K562 (cell line): Measurements from ENCODE around the gene HOXB5. TPM values are rescaled to one million over a fixed set of nuclear protein-coding genes. Genes with fewer than 3 reads are reported as not detected.

Experiments
- BRF1 ChIP-seq: IDR thresholded peaks from 3 replicates; pipeline ENCODE4 v1.6.1; 2011; ENCODE audit warnings: borderline replicate concordance, mild to moderate bottlenecking; ENCODE audit not compliant: insufficient read length; ENCODE audit errors: extremely low read depth
- HDAC3 ChIP-seq: fragments of 450-650 bp; IDR thresholded peaks from 2 replicates; pipeline ENCODE4 v1.6.1; 2018; ENCODE audit warnings: borderline replicate concordance, mild to moderate bottlenecking, moderate library complexity; ENCODE audit not compliant: partially characterized antibody
- LEF1 ChIP-seq: fragments of 450-650 bp; IDR thresholded peaks from 2 replicates; pipeline ENCODE4 v1.6.1; 2016; ENCODE audit warnings: mild to moderate bottlenecking
- NFIX ChIP-seq: fragments of 250-450 bp; sonication (Bioruptor Pico); IDR thresholded peaks from 2 replicates; pipeline ENCODE4 v1.4.0; 2020; ENCODE audit warnings: low read depth, mild to moderate bottlenecking, moderate library complexity
- TCFL5 ChIP-seq: fragments of 250-450 bp; sonication (Bioruptor Pico); conservative IDR thresholded peaks from 2 replicates; pipeline ENCODE4 v1.6.1; 2021; ENCODE audit warnings: mild to moderate bottlenecking, moderate library complexity, matching md5 sums
- ZNF518B ChIP-seq: fragments of 250-450 bp; sonication (Bioruptor Pico); IDR thresholded peaks from 2 replicates; pipeline ENCODE4 v1.5.0; 2021; ENCODE audit warnings: mild to moderate bottlenecking, moderate library complexity
- ZNF561 ChIP-seq: fragments of 450-650 bp; formaldehyde crosslinking; conservative IDR thresholded peaks from 2 replicates; pipeline ENCODE4 v1.4.0; 2020; ENCODE audit warnings: mild to moderate bottlenecking, moderate library complexity
- ZNF586 ChIP-seq: fragments of 450-650 bp; formaldehyde crosslinking; conservative IDR thresholded peaks from 2 replicates; pipeline ENCODE4 v1.4.0; 2020; ENCODE audit warnings: mild to moderate bottlenecking, moderate library complexity
- polyA plus RNA-seq, 8 experiments: library from polyadenylated mRNA; depleted of rRNA in 4 of 8; stranded (reverse) in 5 of 8; unstranded in 3 of 8; fragments of >200 nt; fragmentation: Nextera tagmentation in 2 of 8; fragmentation: Illumina TruSeq in 1 of 8; extraction: Ambion mirVana in 2 of 8; extraction: Trizol in 1 of 8; gene quantifications; 2 replicates each; pipeline versions ENCODE4 v1.2.1 to v1.2.3, GENCODE V29; 2011 to 2014; ENCODE audit warnings: inconsistent platforms in 1 of 8, missing spikeins in 1 of 8
- total RNA-seq, 7 experiments: library from RNA; depleted of rRNA in 6 of 7; stranded (reverse); fragments of >200 nt in 6 of 7; fragmentation: Illumina TruSeq in 2 of 7; extraction: Trizol in 2 of 7; gene quantifications; 2 replicates each; pipeline versions ENCODE4 v1.2.1 to v1.2.3, GENCODE V29; 2011 to 2021; ENCODE audit warnings: low replicate concordance in 1 of 7
- TF ChIP-seq, protein P1 (sequence below): sonication (generic); formaldehyde crosslinking; IDR thresholded peaks from 2 replicates; pipeline ENCODE4 v1.8.0; 2022; ENCODE audit warnings: missing genetic modification reagents, mild to moderate bottlenecking, borderline replicate concordance
- TF ChIP-seq, protein P2 (sequence below): fragments of 450-650 bp; IDR thresholded peaks from 2 replicates; pipeline ENCODE4 v1.6.1; 2016; ENCODE audit warnings: mild to moderate bottlenecking, moderate library complexity

The HOXB5 gene
- total and polyA plus RNA-seq, 9 of the 15 experiments (the other 6 are each of a cell fraction or from before 2014, with no cell fraction given): 0.24 to 2.7 (median 0.65) TPM

DNA sequence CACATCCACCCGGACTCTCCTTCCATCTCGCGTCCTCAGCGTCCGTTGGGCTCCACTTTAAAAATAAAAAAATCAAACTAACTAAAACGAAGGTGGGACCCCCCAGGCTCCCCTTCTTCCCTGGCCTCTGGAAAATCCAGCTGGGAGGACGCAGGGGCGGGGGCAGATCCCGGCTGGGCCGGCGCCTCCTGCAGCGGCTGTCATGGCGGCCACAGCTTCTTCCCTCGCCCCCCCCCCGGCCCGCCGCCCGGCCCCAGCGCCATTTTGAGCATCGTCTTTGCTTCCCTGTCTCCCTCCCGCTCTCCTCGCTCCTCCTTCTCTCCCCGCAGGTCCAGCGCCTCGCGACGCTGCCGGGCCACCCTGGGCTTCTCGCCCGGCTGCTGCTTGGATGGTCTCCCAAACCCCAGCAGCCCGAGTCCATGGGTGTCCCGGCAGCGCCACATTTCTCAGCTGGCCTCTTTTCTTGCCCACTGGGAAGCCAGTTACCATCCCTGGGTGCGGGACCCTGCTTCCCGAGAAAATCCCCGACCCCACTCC is 51.9 kb downstream of the HOXB5 start (continued):
- no peak for TF ChIP-seq BRF1
- no peak for TF ChIP-seq TCFL5 (CRISPR knock-in tag)
- TF ChIP-seq ZNF561 (CRISPR knock-in tag): no peak
- TF ChIP-seq, protein P1, sequence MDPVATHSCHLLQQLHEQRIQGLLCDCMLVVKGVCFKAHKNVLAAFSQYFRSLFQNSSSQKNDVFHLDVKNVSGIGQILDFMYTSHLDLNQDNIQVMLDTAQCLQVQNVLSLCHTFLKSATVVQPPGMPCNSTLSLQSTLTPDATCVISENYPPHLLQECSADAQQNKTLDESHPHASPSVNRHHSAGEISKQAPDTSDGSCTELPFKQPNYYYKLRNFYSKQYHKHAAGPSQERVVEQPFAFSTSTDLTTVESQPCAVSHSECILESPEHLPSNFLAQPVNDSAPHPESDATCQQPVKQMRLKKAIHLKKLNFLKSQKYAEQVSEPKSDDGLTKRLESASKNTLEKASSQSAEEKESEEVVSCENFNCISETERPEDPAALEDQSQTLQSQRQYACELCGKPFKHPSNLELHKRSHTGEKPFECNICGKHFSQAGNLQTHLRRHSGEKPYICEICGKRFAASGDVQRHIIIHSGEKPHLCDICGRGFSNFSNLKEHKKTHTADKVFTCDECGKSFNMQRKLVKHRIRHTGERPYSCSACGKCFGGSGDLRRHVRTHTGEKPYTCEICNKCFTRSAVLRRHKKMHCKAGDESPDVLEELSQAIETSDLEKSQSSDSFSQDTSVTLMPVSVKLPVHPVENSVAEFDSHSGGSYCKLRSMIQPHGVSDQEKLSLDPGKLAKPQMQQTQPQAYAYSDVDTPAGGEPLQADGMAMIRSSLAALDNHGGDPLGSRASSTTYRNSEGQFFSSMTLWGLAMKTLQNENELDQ (CRISPR knock-in tag): no peak
- TF ChIP-seq, protein P2, sequence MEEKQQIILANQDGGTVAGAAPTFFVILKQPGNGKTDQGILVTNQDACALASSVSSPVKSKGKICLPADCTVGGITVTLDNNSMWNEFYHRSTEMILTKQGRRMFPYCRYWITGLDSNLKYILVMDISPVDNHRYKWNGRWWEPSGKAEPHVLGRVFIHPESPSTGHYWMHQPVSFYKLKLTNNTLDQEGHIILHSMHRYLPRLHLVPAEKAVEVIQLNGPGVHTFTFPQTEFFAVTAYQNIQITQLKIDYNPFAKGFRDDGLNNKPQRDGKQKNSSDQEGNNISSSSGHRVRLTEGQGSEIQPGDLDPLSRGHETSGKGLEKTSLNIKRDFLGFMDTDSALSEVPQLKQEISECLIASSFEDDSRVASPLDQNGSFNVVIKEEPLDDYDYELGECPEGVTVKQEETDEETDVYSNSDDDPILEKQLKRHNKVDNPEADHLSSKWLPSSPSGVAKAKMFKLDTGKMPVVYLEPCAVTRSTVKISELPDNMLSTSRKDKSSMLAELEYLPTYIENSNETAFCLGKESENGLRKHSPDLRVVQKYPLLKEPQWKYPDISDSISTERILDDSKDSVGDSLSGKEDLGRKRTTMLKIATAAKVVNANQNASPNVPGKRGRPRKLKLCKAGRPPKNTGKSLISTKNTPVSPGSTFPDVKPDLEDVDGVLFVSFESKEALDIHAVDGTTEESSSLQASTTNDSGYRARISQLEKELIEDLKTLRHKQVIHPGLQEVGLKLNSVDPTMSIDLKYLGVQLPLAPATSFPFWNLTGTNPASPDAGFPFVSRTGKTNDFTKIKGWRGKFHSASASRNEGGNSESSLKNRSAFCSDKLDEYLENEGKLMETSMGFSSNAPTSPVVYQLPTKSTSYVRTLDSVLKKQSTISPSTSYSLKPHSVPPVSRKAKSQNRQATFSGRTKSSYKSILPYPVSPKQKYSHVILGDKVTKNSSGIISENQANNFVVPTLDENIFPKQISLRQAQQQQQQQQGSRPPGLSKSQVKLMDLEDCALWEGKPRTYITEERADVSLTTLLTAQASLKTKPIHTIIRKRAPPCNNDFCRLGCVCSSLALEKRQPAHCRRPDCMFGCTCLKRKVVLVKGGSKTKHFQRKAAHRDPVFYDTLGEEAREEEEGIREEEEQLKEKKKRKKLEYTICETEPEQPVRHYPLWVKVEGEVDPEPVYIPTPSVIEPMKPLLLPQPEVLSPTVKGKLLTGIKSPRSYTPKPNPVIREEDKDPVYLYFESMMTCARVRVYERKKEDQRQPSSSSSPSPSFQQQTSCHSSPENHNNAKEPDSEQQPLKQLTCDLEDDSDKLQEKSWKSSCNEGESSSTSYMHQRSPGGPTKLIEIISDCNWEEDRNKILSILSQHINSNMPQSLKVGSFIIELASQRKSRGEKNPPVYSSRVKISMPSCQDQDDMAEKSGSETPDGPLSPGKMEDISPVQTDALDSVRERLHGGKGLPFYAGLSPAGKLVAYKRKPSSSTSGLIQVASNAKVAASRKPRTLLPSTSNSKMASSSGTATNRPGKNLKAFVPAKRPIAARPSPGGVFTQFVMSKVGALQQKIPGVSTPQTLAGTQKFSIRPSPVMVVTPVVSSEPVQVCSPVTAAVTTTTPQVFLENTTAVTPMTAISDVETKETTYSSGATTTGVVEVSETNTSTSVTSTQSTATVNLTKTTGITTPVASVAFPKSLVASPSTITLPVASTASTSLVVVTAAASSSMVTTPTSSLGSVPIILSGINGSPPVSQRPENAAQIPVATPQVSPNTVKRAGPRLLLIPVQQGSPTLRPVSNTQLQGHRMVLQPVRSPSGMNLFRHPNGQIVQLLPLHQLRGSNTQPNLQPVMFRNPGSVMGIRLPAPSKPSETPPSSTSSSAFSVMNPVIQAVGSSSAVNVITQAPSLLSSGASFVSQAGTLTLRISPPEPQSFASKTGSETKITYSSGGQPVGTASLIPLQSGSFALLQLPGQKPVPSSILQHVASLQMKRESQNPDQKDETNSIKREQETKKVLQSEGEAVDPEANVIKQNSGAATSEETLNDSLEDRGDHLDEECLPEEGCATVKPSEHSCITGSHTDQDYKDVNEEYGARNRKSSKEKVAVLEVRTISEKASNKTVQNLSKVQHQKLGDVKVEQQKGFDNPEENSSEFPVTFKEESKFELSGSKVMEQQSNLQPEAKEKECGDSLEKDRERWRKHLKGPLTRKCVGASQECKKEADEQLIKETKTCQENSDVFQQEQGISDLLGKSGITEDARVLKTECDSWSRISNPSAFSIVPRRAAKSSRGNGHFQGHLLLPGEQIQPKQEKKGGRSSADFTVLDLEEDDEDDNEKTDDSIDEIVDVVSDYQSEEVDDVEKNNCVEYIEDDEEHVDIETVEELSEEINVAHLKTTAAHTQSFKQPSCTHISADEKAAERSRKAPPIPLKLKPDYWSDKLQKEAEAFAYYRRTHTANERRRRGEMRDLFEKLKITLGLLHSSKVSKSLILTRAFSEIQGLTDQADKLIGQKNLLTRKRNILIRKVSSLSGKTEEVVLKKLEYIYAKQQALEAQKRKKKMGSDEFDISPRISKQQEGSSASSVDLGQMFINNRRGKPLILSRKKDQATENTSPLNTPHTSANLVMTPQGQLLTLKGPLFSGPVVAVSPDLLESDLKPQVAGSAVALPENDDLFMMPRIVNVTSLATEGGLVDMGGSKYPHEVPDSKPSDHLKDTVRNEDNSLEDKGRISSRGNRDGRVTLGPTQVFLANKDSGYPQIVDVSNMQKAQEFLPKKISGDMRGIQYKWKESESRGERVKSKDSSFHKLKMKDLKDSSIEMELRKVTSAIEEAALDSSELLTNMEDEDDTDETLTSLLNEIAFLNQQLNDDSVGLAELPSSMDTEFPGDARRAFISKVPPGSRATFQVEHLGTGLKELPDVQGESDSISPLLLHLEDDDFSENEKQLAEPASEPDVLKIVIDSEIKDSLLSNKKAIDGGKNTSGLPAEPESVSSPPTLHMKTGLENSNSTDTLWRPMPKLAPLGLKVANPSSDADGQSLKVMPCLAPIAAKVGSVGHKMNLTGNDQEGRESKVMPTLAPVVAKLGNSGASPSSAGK: no peak
- no peak for TF ChIP-seq HDAC3
- no peak for TF ChIP-seq ZNF586 (CRISPR knock-in tag)
- no peak for TF ChIP-seq NFIX (CRISPR knock-in tag)
- no peak for TF ChIP-seq ZNF518B
- TF ChIP-seq LEF1: no peak
